ENCODE results near the gene CABLES1. TPM values are rescaled to one million over a fixed set of nuclear protein-coding genes. Genes with fewer than 3 reads are reported as not detected.

Gene CABLES1
- total RNA-seq, 4 donors from 2014 or later = 6.6 to 28.5 (median 19.5) TPM

GRCh38 chr18:23220355-23220754 lies 85.1 kb downstream of the CABLES1 start:
- TF ChIP-seq POLR2A (IDR thresholded peaks at IDR 0.05) = no peak
- TF ChIP-seq CTCF (IDR thresholded peaks at IDR 0.05) = no peak
- Histone ChIP-seq H3K9me3 (no peaks in the 10 kb centered on the region), H3K4me3 (no peak overlapping the region), H3K27me3 (no peaks in the 10 kb centered on the region), H3K36me3 (no peaks in the 10 kb centered on the region), H3K27ac (no peak overlapping the region), H3K4me1 (no peaks in the 10 kb centered on the region)
- no peak for DNase-seq

- H3K27me3 ChIP-seq = no peaks in the 10 kb centered on the region
- H3K9me3 ChIP-seq = no peaks in the 10 kb centered on the region
- H3K36me3 ChIP-seq = no peaks in the 10 kb centered on the region
- H3K27ac ChIP-seq = no peak overlapping the region
- H3K4me1 ChIP-seq = peaks cover 0 to 12% (median 7%) of the 10 kb centered on the region in 4 donors
- DNase-seq = no peak
- TF ChIP-seq CTCF (IDR thresholded peaks at IDR 0.05) (no peak), POLR2A (IDR thresholded peaks at IDR 0.05) (no peak)
- H3K4me3 ChIP-seq = no peak overlapping the region
Observed at GRCh38 chr18:23223641-23224040, 88.4 kb downstream of the CABLES1 start.

GRCh38 chr18:23225503-23225902 lies 90.2 kb downstream of the CABLES1 start:
- DNase-seq = no peak
- no peaks in the 10 kb centered on the region for H3K27me3 ChIP-seq
- H3K36me3 ChIP-seq = no peaks in the 10 kb centered on the region
- H3K4me3 ChIP-seq = no peak overlapping the region
- peaks cover 0 to 19% (median 10%) of the 10 kb centered on the region in 4 donors for H3K4me1 ChIP-seq
- H3K27ac ChIP-seq = peak overlapping the region in 2 of 4 donors; percentile 23 to 52
- TF ChIP-seq CTCF (IDR thresholded peaks at IDR 0.05) (no peak), POLR2A (IDR thresholded peaks at IDR 0.05) (no peak)
- no peaks in the 10 kb centered on the region for H3K9me3 ChIP-seq

GRCh38 chr18:23226391-23226790 lies 91.1 kb downstream of the CABLES1 start:
- peak overlapping the region; percentile 6 to 46 (median 14) for H3K27ac ChIP-seq
- H3K4me3 ChIP-seq = no peak overlapping the region
- H3K36me3 ChIP-seq = no peaks in the 10 kb centered on the region
- H3K9me3 ChIP-seq = no peaks in the 10 kb centered on the region
- H3K27me3 ChIP-seq = no peaks in the 10 kb centered on the region
- no peak for DNase-seq
- TF ChIP-seq CTCF (IDR thresholded peaks at IDR 0.05) = no peak
- TF ChIP-seq POLR2A (IDR thresholded peaks at IDR 0.05) = no peak
- H3K4me1 ChIP-seq = peaks cover 0 to 19% (median 10%) of the 10 kb centered on the region in 4 donors

- Histone ChIP-seq H3K36me3 (no peaks in the 10 kb centered on the region), H3K27me3 (no peaks in the 10 kb centered on the region), H3K4me3 (no peak overlapping the region), H3K9me3 (no peaks in the 10 kb centered on the region), H3K4me1 (peaks cover 0 to 19% (median 10%) of the 10 kb centered on the region in 4 donors), H3K27ac (peak overlapping the region in 3 of 4 donors; percentile 14 to 55 (median 46))
- no peak for TF ChIP-seq POLR2A (IDR thresholded peaks at IDR 0.05)
- TF ChIP-seq CTCF (IDR thresholded peaks at IDR 0.05) = no peak
- DNase-seq = no peak
Observed at GRCh38 chr18:23226930-23227725, 91.8 kb downstream of the CABLES1 start.

Measured in Peyer's patch (tissue), 4 donors.